Measurements from ENCODE around the gene MRAP. TPM values are rescaled to one million over a fixed set of nuclear protein-coding genes. Genes with fewer than 3 reads are reported as not detected.

The MRAP gene
- total RNA-seq, 1 experiment from 2014 or later: not detected

DNA sequence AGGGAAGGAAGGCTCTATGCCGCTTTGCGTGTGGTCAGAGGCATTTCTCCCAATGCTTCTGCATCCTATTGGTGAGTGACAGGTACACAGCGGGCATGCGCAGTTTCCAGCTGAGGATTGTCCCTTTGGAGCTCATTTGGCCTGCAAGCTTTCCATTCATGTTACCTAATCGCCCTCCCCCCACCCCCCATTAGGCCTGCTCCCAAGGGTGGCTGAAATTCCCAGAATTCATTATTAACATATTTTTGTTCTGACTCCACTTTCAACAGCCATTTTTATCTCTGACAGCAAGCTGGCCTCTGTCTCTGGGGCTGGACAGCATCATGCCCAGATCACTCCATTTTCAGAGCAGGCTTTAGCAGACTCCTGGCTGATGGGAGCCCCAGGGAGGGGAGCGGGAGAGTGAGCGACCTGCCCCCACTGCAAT, 45.4 kb upstream of the MRAP start:
- Histone ChIP-seq H3K9me2 (ENCODE audit: insufficient read depth) (no peaks in the 10 kb centered on the region), H3K36me3 (ENCODE audit: low read depth) (no peaks in the 10 kb centered on the region), H3K4me3 (no peak overlapping the region), H3K4me1 (replicated peaks; ENCODE audit: insufficient read depth) (no peaks in the 10 kb centered on the region), H3K27me3 (ENCODE audit: insufficient read depth, low read depth) (peaks cover 38% of the 10 kb centered on the region; the same call in 1 of the 2 replicates), H3K9me3 (ENCODE audit: insufficient read depth, low read depth) (no peaks in the 10 kb centered on the region), H3K4me2 (no peak overlapping the region), H3K27ac (no peak overlapping the region), H2AFZ (no peak overlapping the region), H3K79me2 (ENCODE audit: low read depth) (no peaks in the 10 kb centered on the region), H3F3A (ENCODE audit: insufficient read depth, low read depth) (no peaks in the 10 kb centered on the region), H4K20me1 (ENCODE audit: insufficient read depth) (no peaks in the 10 kb centered on the region)
- ChIA-PET CTCF (no interaction called here), POLR2A (ENCODE audit: unreplicated experiment) (no interaction called here)
- TF ChIP-seq EZH2 (IDR thresholded peaks at IDR 0.05; ENCODE audit: low read depth): no peak
- TF ChIP-seq, protein P1, sequence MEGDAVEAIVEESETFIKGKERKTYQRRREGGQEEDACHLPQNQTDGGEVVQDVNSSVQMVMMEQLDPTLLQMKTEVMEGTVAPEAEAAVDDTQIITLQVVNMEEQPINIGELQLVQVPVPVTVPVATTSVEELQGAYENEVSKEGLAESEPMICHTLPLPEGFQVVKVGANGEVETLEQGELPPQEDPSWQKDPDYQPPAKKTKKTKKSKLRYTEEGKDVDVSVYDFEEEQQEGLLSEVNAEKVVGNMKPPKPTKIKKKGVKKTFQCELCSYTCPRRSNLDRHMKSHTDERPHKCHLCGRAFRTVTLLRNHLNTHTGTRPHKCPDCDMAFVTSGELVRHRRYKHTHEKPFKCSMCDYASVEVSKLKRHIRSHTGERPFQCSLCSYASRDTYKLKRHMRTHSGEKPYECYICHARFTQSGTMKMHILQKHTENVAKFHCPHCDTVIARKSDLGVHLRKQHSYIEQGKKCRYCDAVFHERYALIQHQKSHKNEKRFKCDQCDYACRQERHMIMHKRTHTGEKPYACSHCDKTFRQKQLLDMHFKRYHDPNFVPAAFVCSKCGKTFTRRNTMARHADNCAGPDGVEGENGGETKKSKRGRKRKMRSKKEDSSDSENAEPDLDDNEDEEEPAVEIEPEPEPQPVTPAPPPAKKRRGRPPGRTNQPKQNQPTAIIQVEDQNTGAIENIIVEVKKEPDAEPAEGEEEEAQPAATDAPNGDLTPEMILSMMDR (conservative IDR thresholded peaks at IDR 0.05): no peak
- intact Hi-C loops (cut with micrococcal nuclease; ENCODE audit: unreplicated experiment): loop anchor here (10.0 kb wide), 1 partner anchor 1158 kb away; no protein-coding TSS in a partner anchor
- BruUV-seq (replicated peaks): no TSS peak
- DNase-seq: no peak

DNA sequence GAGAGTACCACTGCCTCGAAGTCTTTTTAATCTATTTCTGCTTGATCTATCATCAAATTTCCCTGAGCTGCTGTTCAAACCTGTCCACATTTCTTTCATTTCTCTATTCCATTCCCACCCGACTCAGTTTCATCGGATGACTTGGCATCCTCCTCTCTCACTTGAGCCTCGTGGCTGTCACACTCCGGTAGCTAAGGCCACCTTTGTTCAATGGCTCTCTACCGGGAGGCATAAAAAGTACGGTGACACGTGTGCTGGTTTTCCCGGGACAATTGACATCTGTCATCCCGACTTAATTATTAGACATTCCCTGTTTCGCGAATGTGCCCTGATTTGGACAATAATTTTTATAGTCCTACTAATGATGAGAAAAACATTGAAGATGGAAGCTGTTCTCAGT, 42.4 kb upstream of the MRAP start:
- TF ChIP-seq, protein P1 (conservative IDR thresholded peaks at IDR 0.05): no peak
- no peak for TF ChIP-seq EZH2 (IDR thresholded peaks at IDR 0.05; ENCODE audit: low read depth)
- ChIA-PET POLR2A (ENCODE audit: unreplicated experiment) (no interaction called here), CTCF (no interaction called here)
- H3K27me3 ChIP-seq (ENCODE audit: insufficient read depth, low read depth): peaks cover 13% of the 10 kb centered on the region; the same call in 1 of the 2 replicates
- no peak overlapping the region for H3K4me2 ChIP-seq
- no peak overlapping the region for H3K27ac ChIP-seq
- BruUV-seq (replicated peaks): no TSS peak
- no peaks in the 10 kb centered on the region for H3K9me3 ChIP-seq (ENCODE audit: insufficient read depth, low read depth)
- H4K20me1 ChIP-seq (ENCODE audit: insufficient read depth): no peaks in the 10 kb centered on the region
- H3F3A ChIP-seq (ENCODE audit: insufficient read depth, low read depth): no peaks in the 10 kb centered on the region
- intact Hi-C loops (cut with micrococcal nuclease; ENCODE audit: unreplicated experiment): loop anchor here (10.0 kb wide), 1 partner anchor 1161 kb away; no protein-coding TSS in a partner anchor
- no peaks in the 10 kb centered on the region for H3K9me2 ChIP-seq (ENCODE audit: insufficient read depth)
- H3K4me1 ChIP-seq (replicated peaks; ENCODE audit: insufficient read depth): no peaks in the 10 kb centered on the region
- no peak overlapping the region for H2AFZ ChIP-seq
- H3K79me2 ChIP-seq (ENCODE audit: low read depth): no peaks in the 10 kb centered on the region
- no peak for DNase-seq
- no peak overlapping the region for H3K4me3 ChIP-seq
- no peaks in the 10 kb centered on the region for H3K36me3 ChIP-seq (ENCODE audit: low read depth)

DNA sequence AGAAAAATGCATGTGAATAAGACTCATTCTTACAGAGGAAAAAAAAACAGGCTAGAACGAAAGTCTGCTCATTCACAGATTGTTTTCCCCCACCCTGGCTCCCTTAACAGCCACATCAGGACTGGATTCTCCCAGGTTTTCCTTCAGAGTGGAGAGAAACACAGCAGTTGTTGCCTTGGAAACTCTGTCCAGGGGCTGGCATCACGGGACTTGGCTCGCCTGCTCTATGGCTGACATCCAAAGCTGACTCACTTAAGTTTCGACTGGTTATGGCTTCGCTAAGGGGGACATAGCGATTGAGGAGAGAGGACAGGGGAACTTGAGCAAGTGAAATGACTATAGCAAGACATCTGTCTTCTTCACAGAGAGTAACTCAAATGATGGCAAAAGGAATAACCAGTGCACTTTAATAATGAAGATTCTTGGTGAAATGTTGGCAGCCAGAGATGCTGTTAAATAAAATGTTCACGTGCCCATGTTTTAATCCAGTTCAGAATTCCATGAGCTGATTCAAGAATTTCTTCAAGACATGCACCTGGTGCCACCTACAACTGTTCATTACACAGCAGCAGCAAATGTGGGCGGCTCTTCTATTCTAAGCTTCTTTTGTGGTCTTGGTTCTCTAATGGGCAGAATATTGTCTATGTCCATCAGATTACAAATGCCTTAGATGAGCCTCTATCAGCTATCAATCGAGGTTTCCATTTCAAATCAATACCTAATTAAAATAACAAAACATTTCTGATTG, 41.6 kb upstream of the MRAP start:
- no peak overlapping the region for H3K4me2 ChIP-seq
- H3K27ac ChIP-seq: no peak overlapping the region
- H3F3A ChIP-seq (ENCODE audit: insufficient read depth, low read depth): no peaks in the 10 kb centered on the region
- H3K4me1 ChIP-seq (replicated peaks; ENCODE audit: insufficient read depth): no peaks in the 10 kb centered on the region
- H2AFZ ChIP-seq: no peak overlapping the region
- DNase-seq: no peak
- no peaks in the 10 kb centered on the region for H3K79me2 ChIP-seq (ENCODE audit: low read depth)
- no peaks in the 10 kb centered on the region for H4K20me1 ChIP-seq (ENCODE audit: insufficient read depth)
- intact Hi-C loops (cut with micrococcal nuclease; ENCODE audit: unreplicated experiment): loop anchor here (10.0 kb wide), 1 partner anchor 1162 kb away; no protein-coding TSS in a partner anchor
- ChIA-PET CTCF (no interaction called here), POLR2A (ENCODE audit: unreplicated experiment) (interaction anchor here (0.6 kb wide), 1 partner anchor 1894 kb away, joined by 10 read pairs; no protein-coding TSS in a partner anchor)
- peaks cover 7% of the 10 kb centered on the region; the same call in 1 of the 2 replicates for H3K27me3 ChIP-seq (ENCODE audit: insufficient read depth, low read depth)
- H3K9me2 ChIP-seq (ENCODE audit: insufficient read depth): no peaks in the 10 kb centered on the region
- BruUV-seq (replicated peaks): no TSS peak
- H3K9me3 ChIP-seq (ENCODE audit: insufficient read depth, low read depth): no peaks in the 10 kb centered on the region
- no peak overlapping the region for H3K4me3 ChIP-seq
- TF ChIP-seq EZH2 (IDR thresholded peaks at IDR 0.05; ENCODE audit: low read depth): no peak
- TF ChIP-seq, protein P1 (conservative IDR thresholded peaks at IDR 0.05): no peak
- no peaks in the 10 kb centered on the region for H3K36me3 ChIP-seq (ENCODE audit: low read depth)

Measured in PC-9 (cell line).